Astrocyte of the spinal cord (primary cell): Measurements from ENCODE around the gene SIGMAR1.
A peak's percentile ranks its signal among the peaks of the same experiment; 100 is the strongest.

Experiments used
- DNase-seq: peaks from one replicate; pipeline ENCODE4 v3.0.0; 2011; ENCODE audit warnings: low read depth, low spot score
- H3K4me3 ChIP-seq: 2 replicates; pipeline ENCODE4 v1.5.1; 2011; ENCODE audit warnings: low read depth, mild to moderate bottlenecking, low read length, moderate library complexity
- in situ Hi-C: cut with HindIII; loops from 2 replicates; pipeline ENCODE4 v1.10.0; 2017; ENCODE audit warnings: low sequenced_read_pairs
- TF ChIP-seq, protein P1 (sequence below): IDR thresholded peaks from 2 replicates; pipeline ENCODE4 v1.5.1; 2012; ENCODE audit warnings: low read depth, mild to moderate bottlenecking, low read length, inconsistent platforms

Gene SIGMAR1

DNA sequence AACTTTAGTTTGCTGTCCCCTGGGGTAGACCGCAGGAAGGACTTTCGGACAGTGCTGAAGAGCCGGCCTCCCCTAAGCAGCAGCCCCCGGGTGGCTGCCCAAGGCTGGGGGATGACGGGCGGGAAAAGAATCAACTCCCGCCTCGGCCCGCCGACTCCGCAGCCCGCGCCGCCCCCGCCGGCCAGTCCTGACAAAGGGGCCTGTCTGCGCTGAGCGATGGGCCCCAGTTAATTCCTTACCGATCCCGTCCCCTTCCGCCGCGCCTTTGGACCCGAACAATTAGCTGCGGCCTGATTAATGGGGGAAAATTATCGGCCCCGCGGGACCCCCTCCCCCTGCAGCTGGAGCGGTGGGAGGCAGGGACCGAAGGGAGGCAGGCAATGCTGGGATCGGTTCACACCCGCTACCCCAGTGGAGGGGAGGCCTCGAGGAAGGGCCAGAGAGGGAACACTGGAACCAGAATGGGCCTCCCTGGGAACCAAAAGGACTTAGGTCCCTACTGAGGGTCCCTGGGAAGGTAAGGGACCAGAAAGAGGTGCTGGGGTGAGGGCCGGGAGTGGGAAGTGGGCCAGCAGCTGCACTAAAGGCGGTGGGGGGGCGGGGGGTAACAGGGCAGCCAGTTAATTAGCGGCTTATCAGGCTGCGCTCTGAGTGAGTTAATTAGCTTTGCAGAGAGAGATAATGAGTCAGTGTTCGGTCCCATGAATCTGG is 13.0 kb downstream of the SIGMAR1 start:
- DNase-seq = no peak
- in situ Hi-C loops = no loop called here
- TF ChIP-seq, protein P1, sequence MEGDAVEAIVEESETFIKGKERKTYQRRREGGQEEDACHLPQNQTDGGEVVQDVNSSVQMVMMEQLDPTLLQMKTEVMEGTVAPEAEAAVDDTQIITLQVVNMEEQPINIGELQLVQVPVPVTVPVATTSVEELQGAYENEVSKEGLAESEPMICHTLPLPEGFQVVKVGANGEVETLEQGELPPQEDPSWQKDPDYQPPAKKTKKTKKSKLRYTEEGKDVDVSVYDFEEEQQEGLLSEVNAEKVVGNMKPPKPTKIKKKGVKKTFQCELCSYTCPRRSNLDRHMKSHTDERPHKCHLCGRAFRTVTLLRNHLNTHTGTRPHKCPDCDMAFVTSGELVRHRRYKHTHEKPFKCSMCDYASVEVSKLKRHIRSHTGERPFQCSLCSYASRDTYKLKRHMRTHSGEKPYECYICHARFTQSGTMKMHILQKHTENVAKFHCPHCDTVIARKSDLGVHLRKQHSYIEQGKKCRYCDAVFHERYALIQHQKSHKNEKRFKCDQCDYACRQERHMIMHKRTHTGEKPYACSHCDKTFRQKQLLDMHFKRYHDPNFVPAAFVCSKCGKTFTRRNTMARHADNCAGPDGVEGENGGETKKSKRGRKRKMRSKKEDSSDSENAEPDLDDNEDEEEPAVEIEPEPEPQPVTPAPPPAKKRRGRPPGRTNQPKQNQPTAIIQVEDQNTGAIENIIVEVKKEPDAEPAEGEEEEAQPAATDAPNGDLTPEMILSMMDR = no peak
- no peak overlapping the region for H3K4me3 ChIP-seq

DNA sequence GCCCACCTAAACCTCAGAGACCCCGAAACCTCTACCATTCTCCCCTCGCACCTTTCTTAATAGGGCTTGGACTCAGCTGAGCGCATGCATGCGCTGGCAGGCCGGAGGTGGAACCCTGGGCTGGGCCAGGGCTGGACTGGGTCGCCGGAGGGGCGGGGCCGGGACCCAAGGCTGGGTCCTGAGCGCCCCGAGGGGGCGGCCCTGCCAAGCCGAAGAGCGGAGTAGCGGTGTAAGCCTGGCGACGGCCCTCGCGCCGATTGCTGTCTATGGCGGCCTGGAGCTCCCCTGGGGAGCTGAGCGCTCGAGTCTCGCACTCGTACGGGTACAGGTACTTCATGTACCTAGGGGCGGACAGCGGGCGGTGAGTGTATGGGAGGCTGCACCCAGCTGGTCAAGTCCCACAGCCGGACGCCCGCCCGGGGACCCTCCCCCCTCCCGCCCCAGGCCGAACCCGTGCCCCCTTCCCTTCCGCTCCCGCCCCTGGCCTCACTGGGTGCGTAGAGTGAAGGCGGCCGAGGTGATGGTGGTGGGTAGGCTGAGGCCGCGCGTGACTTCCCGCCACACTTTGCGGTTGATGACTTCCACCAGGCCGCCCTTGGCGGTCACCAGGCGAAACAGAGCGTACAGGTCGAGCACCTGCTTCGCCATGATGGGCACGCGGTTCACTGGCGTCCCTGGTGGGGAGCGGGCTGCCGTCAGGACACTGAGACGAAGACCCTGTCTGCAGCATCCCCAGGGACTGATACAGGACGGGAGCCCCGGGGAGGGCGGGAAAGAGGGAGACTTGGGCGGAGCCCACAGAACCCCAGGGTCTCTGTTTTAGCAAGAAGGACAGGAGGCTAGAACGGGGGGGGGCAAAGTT is 14.0 kb downstream of the SIGMAR1 start:
- TF ChIP-seq, protein P1 = no peak
- H3K4me3 ChIP-seq = no peak overlapping the region
- DNase-seq = no peak
- in situ Hi-C loops = no loop called here

DNA sequence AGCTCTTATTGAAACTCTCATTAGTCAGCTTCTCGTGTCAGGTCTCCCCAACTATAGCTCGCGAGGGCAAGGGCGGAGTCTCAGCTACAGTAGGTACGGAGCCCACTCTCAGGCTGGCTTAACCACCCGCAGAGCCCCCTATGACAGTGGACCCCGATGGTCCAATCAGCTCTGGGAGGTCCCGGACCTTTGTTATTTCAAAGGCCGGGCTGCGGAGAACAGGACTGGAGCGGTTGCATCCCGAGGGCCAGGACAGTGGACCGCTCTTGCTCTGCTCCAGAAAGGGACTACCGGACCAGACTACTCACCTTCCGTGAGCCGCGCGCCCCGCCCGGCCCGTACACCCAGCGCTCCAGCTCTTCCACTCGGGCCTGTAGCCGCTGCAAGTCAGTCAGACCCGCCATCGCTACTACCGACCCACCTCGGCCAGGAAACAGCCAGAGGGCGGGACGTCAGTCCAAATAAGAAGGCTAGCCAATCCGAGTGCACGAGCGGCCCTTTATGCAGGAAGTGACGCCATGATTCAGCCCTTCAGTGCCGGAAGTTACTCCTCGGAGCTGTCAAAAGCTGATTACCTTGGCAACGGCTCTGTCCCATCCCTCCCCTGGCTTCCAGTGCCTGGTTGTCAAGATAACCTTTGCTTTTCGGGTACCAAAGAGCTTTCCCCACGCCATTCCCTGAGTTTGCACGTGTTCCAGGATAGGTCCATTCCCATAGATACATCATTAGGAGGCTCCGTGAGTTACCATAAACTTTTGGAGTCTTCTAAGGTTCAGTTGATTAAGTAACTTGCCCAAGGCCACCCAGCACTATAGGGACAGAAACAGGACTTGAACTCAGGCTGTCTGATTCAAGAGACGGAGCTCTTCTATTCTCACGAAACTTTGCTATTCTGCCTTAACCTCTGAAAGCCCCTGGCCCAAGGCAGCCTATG is 17.3 kb downstream of the SIGMAR1 start, which contains the start of gene DCTN3:
TSS of gene DCTN3 (minus strand) at position 435 of the 934 bp plus-strand sequence. CDS start at position 404, 31 bp downstream.
- peak; percentile 94 for DNase-seq
- in situ Hi-C loops = no loop called here
- TF ChIP-seq, protein P1 = no peak
- peak within 1 kb of the TSS; percentile 96 for H3K4me3 ChIP-seq

DNA sequence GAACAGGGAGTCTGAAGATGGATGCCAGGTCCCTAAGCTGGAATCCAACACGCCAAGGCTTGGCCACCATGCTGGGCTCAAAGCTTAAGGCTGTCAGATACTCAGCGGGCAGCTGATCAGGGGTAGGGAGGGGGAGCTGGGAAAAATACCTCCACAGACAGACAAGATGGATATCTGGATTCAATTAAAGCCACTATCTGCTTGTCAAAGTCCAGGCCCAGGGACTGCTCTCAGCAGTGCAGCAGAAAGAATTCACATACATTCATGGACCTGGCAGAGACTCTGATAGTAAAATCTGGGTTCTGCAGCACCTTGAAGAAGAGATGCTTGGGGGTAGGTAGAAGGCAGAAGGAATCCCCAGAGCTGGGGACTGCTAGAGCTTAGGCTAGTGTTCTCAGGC is 22.5 kb downstream of the SIGMAR1 start:
- in situ Hi-C loops = no loop called here
- no peak overlapping the region for H3K4me3 ChIP-seq
- TF ChIP-seq, protein P1 = no peak
- DNase-seq = no peak

DNA sequence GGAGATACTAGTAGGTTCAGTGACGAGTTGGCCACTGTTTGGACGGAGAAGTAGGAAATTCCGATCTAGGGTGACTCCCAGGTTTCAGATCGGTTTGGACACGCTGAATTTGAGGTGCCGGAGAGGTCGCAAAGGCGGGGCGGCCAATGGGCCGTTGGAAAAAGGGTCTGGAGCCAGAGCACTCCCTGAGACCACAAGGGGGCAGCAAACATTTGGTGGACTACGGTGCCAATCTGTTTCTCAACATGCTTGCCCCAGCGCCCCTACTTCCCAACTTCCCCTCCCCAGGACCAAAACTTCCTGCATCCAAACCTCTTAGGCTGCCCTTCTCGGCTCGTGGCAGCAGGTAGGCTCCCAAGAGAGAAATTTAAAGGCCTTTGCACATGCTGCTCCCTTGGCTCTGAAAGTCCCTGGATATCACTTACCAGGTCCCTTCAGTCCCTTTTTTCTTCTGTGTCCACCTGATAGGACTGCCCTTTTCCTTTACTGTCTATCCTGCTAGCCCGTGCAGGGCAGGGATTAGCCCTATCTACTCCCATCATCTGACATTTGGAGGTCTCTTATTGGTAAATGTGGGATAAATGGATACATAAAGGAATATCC is 24.7 kb downstream of the SIGMAR1 start:
- DNase-seq = peak; percentile 67
- peak overlapping the region; percentile 79 for H3K4me3 ChIP-seq
- in situ Hi-C loops = no loop called here
- TF ChIP-seq, protein P1 = peak; percentile 91
